Measurements from ENCODE around the gene MBD6.
A peak's percentile ranks its signal among the peaks of the same experiment; 100 is the strongest.
"Not testable (repeated sequence)": the region's sequence is repeated elsewhere in the genome, so short reads cannot be mapped to it uniquely, and the experiment has no call there.

Gene MBD6

DNA sequence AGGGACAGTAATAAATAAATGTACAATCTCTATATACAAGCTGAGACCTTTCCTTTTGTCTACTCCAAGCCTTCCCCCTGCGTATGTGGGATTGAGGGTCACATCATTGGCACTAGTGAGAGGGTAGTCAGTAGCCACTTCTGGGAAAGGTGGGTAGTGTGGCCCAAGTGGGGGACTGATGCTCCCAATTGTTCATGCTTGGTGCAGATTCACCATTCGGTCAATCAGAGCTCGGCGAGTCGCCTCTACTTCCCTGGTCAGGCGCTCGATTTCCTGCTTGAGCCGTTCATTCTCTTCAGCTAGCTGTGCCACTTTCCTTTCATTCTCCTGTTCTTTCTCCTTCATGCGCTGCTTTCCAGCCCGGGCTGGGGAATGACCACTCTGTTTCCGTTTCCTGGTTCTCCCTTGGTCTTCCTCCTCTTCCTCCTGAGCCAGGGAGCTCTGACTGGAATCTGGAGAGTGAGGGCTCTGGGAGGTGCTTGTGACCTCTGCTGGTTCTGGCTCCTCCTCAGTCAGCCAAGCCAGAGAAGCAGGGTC lies 5.9 kb upstream of the MBD6 start:
- no peak for DNase-seq

GRCh38 chr12:57517187-57517586 lies 5.4 kb upstream of the MBD6 start:
- peak; percentile 47 for DNase-seq

GRCh38 chr12:57517718-57518117 lies 4.9 kb upstream of the MBD6 start:
- not testable (repeated sequence) for DNase-seq

DNA sequence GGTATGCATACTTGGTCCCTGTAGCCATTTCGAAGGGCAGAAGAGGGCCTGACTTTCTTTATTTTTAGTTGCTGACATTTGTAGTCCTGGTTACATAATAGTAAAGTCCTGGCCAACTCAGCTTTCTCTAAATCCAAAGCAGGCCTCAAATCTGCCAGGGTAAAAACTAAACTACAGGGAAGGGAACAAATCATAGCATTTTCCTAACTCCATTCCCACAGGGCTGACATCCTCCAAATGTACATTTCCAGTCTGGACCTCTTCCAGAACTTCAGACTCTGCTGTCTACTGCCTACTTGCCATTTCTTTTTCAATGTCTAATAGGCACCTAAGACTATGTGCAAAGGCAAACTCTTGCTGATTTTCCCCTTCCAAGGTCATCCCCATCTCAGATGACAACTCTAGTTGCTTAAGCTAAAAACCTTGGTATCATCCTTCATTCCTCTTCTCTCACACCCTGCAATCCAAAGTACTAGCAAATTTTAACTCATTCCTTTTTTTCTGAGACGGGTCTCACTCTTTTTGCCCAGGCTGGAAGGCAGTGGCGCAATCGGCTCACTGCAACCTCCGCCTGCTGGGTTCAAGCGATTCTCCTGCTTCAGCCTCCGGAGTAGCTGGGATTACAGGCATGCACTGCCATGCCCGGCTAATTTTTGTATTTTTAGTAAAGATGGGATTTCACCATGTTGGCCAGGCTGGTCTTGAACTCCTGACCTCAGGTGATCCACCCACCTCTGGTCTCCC lies 4.3 kb upstream of the MBD6 start:
- DNase-seq = no peak

DNA sequence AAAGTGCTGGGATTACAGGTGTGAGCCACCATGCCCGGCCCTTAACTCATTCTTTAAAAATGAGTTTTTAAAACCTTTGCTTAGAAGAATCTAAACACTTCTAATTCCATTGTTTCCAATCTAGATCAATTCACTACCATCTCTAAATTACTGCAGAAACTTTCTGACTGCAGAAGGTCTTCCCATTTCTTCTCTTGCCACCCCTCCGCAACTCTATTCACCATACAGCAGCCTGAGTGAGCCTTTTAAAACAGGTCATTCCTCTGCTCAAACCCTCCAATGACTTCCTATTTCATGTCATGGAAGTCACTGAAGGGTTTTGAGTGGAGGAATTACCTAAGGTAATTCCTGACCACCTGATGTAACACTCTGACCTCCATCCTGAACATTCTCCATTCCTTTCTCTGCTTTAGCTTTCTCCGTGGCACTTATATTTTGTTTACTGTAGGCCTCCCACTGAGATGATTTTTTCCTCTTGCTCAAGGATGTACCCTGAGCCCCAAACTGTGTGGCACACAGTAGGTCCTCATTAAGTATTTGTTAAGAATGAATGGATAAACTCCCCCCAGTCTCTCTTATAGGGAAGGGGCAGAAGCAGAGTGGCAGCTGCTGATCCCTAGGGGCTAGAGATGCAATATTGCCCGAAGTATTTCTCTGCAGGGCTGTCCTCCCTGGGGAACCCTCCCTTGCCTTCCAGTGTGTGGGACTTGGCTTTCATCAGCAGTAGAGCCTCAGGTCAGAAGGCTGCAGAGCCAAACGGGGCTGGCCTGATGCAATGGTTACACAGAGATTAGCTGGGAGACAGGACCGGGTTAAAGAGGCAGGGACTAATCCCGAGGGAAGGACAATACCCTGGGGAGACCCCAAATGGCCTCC lies 3.5 kb upstream of the MBD6 start:
- DNase-seq = peak; percentile 40

DNA sequence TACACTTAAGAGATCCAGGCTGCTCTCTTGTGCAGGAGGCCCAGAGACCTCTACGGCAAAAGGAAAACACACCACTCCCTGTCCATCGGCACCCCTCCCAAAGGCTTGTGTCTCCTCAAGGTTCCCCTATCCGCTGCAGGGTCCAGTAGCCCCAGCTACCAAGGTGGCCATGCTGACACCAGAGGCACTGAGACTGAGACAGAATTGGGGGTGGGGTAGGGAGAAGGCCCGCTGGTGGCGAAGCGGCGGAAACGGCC lies 2.9 kb upstream of the MBD6 start:
- no peak for DNase-seq

GRCh38 chr12:57520053-57520818 lies 2.4 kb upstream of the MBD6 start, which contains the start of gene DDIT3:
TSS of gene DDIT3 (minus strand) at chr12:57520514. CDS start at chr12:57517406, 3,108 bp downstream.
- peak; percentile 99 for DNase-seq

GRCh38 chr12:57521525-57522010 lies 1.1 kb upstream of the MBD6 start:
- peak; percentile 69 for DNase-seq

- DNase-seq = peak; percentile 57
Observed at GRCh38 chr12:57522887-57523705, 472 bp downstream of the MBD6 start.

- DNase-seq = no peak
Observed at GRCh38 chr12:57523706-57524614, 1.3 kb downstream of the MBD6 start.

DNA sequence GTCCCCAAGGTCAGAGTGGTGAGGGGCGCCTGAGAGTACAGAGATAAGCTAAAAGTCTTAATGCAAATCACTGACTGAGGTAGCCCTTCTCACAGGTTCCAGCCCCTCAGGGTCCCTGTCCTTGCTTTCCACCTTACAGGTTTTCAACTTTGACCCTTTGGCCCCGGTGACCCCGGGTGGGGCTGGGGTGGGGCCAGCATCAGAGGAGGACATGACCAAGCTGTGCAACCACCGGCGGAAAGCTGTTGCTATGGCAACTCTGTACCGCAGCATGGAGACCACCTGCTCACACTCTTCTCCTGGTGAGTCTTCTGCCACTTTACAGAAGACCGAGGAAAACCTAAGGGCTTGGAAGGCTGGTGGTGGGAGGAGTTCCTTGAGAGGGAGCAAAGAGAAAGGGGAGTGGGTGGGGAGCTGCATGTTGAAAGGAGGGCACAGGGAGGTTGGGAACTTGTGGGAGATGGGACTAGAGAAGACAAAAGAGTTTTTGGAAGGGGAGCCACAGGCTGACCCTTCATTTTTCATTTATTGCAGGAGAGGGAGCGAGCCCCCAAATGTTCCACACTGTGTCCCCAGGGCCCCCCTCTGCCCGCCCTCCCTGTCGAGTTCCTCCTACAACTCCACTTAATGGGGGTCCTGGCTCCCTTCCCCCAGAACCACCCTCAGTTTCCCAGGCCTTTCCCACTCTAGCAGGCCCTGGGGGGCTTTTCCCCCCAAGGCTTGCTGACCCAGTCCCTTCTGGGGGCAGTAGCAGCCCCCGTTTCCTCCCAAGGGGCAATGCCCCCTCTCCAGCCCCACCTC lies 2.4 kb downstream of the MBD6 start:
- no peak for DNase-seq

DNA sequence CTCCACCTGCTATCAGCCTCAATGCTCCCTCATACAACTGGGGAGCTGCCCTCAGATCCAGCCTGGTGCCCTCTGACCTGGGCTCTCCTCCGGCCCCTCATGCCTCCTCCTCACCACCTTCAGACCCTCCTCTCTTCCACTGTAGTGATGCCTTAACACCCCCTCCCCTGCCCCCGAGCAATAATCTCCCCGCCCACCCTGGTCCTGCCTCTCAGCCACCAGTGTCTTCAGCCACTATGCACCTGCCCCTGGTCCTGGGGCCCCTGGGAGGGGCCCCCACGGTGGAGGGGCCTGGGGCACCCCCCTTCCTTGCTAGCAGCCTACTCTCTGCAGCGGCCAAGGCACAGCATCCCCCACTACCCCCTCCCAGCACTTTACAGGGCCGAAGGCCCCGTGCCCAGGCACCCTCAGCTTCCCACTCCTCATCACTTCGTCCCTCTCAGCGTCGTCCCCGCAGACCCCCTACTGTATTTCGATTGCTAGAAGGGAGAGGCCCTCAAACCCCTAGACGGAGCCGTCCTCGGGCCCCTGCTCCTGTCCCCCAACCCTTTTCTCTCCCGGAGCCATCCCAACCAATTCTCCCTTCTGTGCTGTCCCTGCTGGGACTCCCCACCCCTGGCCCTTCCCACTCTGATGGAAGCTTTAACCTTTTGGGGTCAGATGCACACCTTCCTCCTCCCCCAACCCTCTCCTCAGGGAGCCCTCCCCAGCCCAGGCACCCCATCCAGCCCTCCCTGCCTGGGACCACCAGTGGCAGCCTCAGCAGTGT lies 3.2 kb downstream of the MBD6 start:
- no peak for DNase-seq

GRCh38 chr12:57526477-57527126 lies 4.0 kb downstream of the MBD6 start:
- DNase-seq = no peak

- DNase-seq = no peak
Observed at GRCh38 chr12:57527184-57527583, 4.6 kb downstream of the MBD6 start.

- no peak for DNase-seq
Observed at GRCh38 chr12:57528176-57528575, 5.6 kb downstream of the MBD6 start.

DNA sequence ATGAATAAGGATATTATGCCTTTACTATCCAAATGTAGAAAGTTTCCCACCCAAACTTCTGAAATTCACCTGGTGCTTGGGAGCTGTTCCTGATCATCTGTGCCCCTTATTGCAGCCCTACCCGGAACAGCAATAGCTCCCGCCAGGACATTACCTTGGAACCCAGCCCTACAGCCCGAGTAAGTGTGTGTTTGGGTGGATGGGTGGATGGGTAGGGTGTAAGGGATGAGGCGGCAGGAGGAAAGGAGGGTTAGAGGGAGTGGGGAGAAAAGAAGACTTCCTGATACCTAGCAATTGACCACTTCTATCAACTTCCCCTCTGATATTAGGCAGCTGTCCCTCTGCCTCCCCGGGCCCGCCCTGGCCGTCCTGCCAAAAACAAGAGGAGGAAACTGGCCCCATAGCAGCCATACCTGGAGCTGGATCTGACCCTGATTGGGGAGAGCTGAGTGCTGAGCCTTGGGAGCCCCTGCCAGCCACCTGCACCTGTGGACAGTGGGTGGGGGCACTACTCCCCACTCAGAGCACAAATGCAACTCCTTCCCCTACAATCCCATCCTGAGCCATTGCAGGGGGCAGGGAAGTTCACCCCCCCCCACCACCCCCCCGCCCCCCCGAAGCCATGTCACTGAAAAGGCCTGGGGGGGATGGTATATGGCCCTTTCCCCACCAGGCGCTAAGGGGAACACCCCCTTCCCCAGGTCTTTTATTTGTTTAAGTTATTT lies 6.4 kb downstream of the MBD6 start:
- DNase-seq = no peak

GRCh38 chr12:57529831-57530230 lies 7.2 kb downstream of the MBD6 start:
- no peak for DNase-seq

Data from fibroblast of skin of right quadriceps (primary cell).